GM12878 (cell line): ENCODE measurements around the gene REV1. TPM values are rescaled to one million over a fixed set of nuclear protein-coding genes. Genes with fewer than 3 reads are reported as not detected.

Experiments
- ATAC-seq: fragments of 200-7000 bp; cut with Tn5 transposase; 3 replicates; pipeline ENCODE4 v1.9.1; 2020; ENCODE audit warnings: mild to moderate bottlenecking, moderate library complexity
- BruUV-seq: library from RNA; stranded (reverse); fragments of 400-500 nt; replicated peaks from 2 replicates; lab custom pipeline; 2021; lab: Mats Ljungman, UMichigan
- CTCF ChIA-PET: fragments of 300-600 bp; sonication (Branson Sonifier 250); formaldehyde crosslinking; extraction: SDS; loops from one replicate; lab custom pipeline; 2021; ENCODE audit warnings: inconsistent platforms; lab: Yijun Ruan, JAX
- POLR2A ChIA-PET: fragments of 350-600 bp; formaldehyde crosslinking; extraction: SDS; loops from one replicate; lab custom pipeline; 2021; ENCODE audit warnings: inconsistent platforms; lab: Charles Lee
- RAD21 ChIA-PET: fragments of 300-600 bp; sonication (Branson Sonifier 250); formaldehyde crosslinking; loops from one replicate; lab custom pipeline; 2023; ENCODE audit warnings: antibody characterized with exemption; ENCODE audit not compliant: unreplicated experiment; lab: Charles Lee
- SMC1A ChIA-PET: fragments of 300-600 bp; sonication (Branson Sonifier 250); formaldehyde crosslinking; loops from one replicate; lab custom pipeline; 2023; ENCODE audit not compliant: unreplicated experiment, uncharacterized antibody; lab: Charles Lee
- DNase-seq: peaks from one replicate; pipeline ENCODE4 v3.0.0-alpha.2; 2011; ENCODE audit warnings: low read depth, low spot score
- FAIRE-seq: peaks from 3 replicates; lab custom pipeline; 2011; peaks lifted over from hg19 to GRCh38; lab: Jason Lieb, UNC
- H2AFZ ChIP-seq: 2 replicates; pipeline ENCODE4 v1.6.0; 2011; ENCODE audit warnings: low read depth, low read length, control low read depth; ENCODE audit not compliant: control insufficient read depth
- H3K27ac ChIP-seq: 2 replicates; pipeline ENCODE4 v1.5.1; 2011; ENCODE audit warnings: control low read depth; ENCODE audit not compliant: control insufficient read depth, insufficient read depth
- H3K27me3 ChIP-seq, 2 experiments: replicated peaks in 1 of 2; 2 replicates each; pipeline versions ENCODE4 v1.6.0 to v1.6.1; 2011; ENCODE audit warnings: low read length in 1 of 2; ENCODE audit not compliant: control insufficient read depth in 2 of 2, insufficient read depth in 2 of 2
- H3K36me3 ChIP-seq, 2 experiments: 2 replicates each; pipeline ENCODE4 v1.5.1; 2011; ENCODE audit warnings: low read length in 1 of 2; ENCODE audit not compliant: control insufficient read depth in 2 of 2, insufficient read depth in 2 of 2
- H3K4me1 ChIP-seq: 2 replicates; pipeline ENCODE4 v1.6.1; 2011; ENCODE audit warnings: mild to moderate bottlenecking, low read length, moderate library complexity, mixed read lengths; ENCODE audit not compliant: control insufficient read depth, insufficient read depth
- H3K4me2 ChIP-seq: 2 replicates; pipeline ENCODE4 v1.6.0; 2011; ENCODE audit warnings: control low read depth; ENCODE audit not compliant: control insufficient read depth, insufficient read depth
- H3K4me3 ChIP-seq: fragments of 200-600 bp; sonication (generic); 2 replicates; pipeline ENCODE4 v1.5.1; 2016
- H3K79me2 ChIP-seq: 2 replicates; pipeline ENCODE4 v1.6.0; 2011; ENCODE audit warnings: low read length; ENCODE audit not compliant: control insufficient read depth, insufficient read depth
- H3K9ac ChIP-seq: 2 replicates; pipeline ENCODE4 v1.8.0; 2011; ENCODE audit warnings: low read length, control low read depth, mixed read lengths; ENCODE audit not compliant: control insufficient read depth, insufficient read depth
- H3K9me3 ChIP-seq: replicated peaks from 3 replicates; pipeline ENCODE4 v1.5.1; 2011; ENCODE audit warnings: mild to moderate bottlenecking, low read length; ENCODE audit not compliant: control insufficient read depth, insufficient read depth
- H4K20me1 ChIP-seq: 2 replicates; pipeline ENCODE4 v1.6.0; 2011; ENCODE audit not compliant: control insufficient read depth, insufficient read depth
- CREM ChIP-seq: IDR thresholded peaks from 2 replicates; pipeline ENCODE4 v1.6.1; 2014; ENCODE audit warnings: antibody characterized with exemption, low read depth
- CTCF ChIP-seq, 3 experiments: IDR thresholded peaks in 2 of 3; conservative IDR thresholded peaks in 1 of 3; 2 replicates each; pipeline ENCODE4 v1.5.1; 2011; ENCODE audit warnings: low read depth in 3 of 3, low read length in 3 of 3, mild to moderate bottlenecking in 3 of 3, control low read depth in 2 of 3, moderate library complexity in 2 of 3, inconsistent platforms in 1 of 3, mixed read lengths in 1 of 3; ENCODE audit not compliant: control insufficient read depth in 2 of 3, insufficient read depth in 1 of 3; ENCODE audit errors: extremely low read depth in 1 of 3
- HDAC6 ChIP-seq: fragments of 200-600 bp; sonication (generic); IDR thresholded peaks from one replicate; pipeline ENCODE4 v1.8.0; 2017; ENCODE audit warnings: antibody characterized with exemption; ENCODE audit not compliant: unreplicated experiment
- KLF5 ChIP-seq: fragments of 450-650 bp; IDR thresholded peaks from 2 replicates; pipeline ENCODE4 v1.6.1; 2014; ENCODE audit warnings: mild to moderate bottlenecking; ENCODE audit not compliant: partially characterized antibody
- PKNOX1 ChIP-seq: fragments of 450-650 bp; IDR thresholded peaks from 2 replicates; pipeline ENCODE4 v1.6.1; 2016; ENCODE audit warnings: mild to moderate bottlenecking
- RB1 ChIP-seq: fragments of 450-650 bp; formaldehyde crosslinking; IDR thresholded peaks from 2 replicates; pipeline ENCODE4 v1.6.1; 2017; ENCODE audit warnings: mild to moderate bottlenecking, borderline replicate concordance
- SMC3 ChIP-seq: IDR thresholded peaks from 2 replicates; pipeline ENCODE4 v1.6.1; 2011; ENCODE audit warnings: low read length, improper control_type of control experiment, borderline replicate concordance
- SP1 ChIP-seq: IDR thresholded peaks from one replicate; pipeline ENCODE4 v1.6.1; 2011; ENCODE audit warnings: low read depth, low read length
- SRF ChIP-seq, 2 experiments: IDR thresholded peaks; 2 replicates each; pipeline ENCODE4 v1.6.1; 2011; ENCODE audit warnings: low read depth in 2 of 2, low read length in 2 of 2, mild to moderate bottlenecking in 1 of 2, moderate library complexity in 1 of 2
- WGBS: methylation state at CpG from one replicate; pipeline ENCODE4 v1.1.6; 2016; ENCODE audit warnings: low lambda C conversion rate; ENCODE audit not compliant: insufficient replicate concordance, insufficient coverage; ENCODE audit errors: missing lambda C conversion rate; 5-methylcytosine and 5-hydroxymethylcytosine counted together
- in situ Hi-C: fragments of 300-500 bp; cut with MboI; formaldehyde crosslinking; loops from 9 replicates; pipeline ENCODE4 v1.14.3; 2018; ENCODE audit warnings: mixed read lengths
- intact Hi-C: fragments of 100-400 bp; cut with micrococcal nuclease; formaldehyde crosslinking; loops from one replicate; pipeline ENCODE4 v1.14.2; 2022; ENCODE audit not compliant: unreplicated experiment
- polyA plus RNA-seq, 11 experiments: library from polyadenylated mRNA; depleted of rRNA in 4 of 11; unstranded in 6 of 11; stranded (reverse) in 5 of 11; fragments of >200 nt; fragmentation: Nextera tagmentation in 4 of 11; fragmentation: Illumina TruSeq in 1 of 11; extraction: Ambion mirVana in 4 of 11; extraction: Trizol in 1 of 11; gene quantifications; 1 replicate in 1 of 11; 2 replicates in 10 of 11; pipeline versions ENCODE4 v1.2.1 to v1.2.3, GENCODE V29; 2011 to 2016; ENCODE audit warnings: inconsistent platforms in 2 of 11, missing spikeins in 2 of 11, low read depth in 1 of 11
- total RNA-seq, 4 experiments: library from RNA; depleted of rRNA in 3 of 4; stranded (reverse); fragments of >200 nt in 3 of 4; fragmentation: Illumina TruSeq in 1 of 4; extraction: Trizol in 1 of 4; gene quantifications; 2 replicates each; pipeline versions ENCODE4 v1.2.1 to v1.2.3, GENCODE V29; 2013 to 2021
- TF ChIP-seq, protein P1 (sequence below): IDR thresholded peaks from 2 replicates; pipeline ENCODE4 v1.6.1; 2011; ENCODE audit warnings: mild to moderate bottlenecking, low read depth, low read length, moderate library complexity; ENCODE audit not compliant: insufficient replicate concordance

Gene REV1
- total and polyA plus RNA-seq, 10 of the 15 experiments (the other 5 are each of a cell fraction or from before 2014, with no cell fraction given): 11.3 to 46.8 (median 29.0) TPM

DNA sequence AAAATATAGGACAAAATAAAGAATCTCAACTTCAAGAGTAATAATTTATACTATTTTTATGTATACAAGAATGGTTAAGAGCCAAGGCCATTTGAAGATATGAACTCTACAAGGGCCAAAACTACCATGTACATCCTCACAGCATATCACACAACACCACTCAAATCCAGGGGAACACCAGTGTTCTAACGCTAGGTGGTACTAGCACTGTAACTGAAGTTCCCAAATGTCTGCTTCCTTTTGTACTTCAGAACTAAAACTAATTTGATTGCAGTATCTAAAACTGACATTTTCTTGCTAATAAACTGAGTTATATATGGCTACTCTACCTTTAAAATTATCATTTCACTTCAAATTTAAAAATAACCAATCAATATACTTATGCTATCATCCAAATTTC is 47.0 kb downstream of the REV1 start:
- Histone ChIP-seq H3K4me2 (no peak overlapping the region), H3K4me1 (peaks cover 3% of the 10 kb centered on the region; the same call in 1 of the 2 replicates), H4K20me1 (no peaks in the 10 kb centered on the region), H3K27me3 (no peaks in the 10 kb centered on the region), H2AFZ (no peak overlapping the region), H3K79me2 (no peaks in the 10 kb centered on the region; the same call in 1 of the 2 replicates), H3K4me3 (no peak overlapping the region), H3K9ac (no peak overlapping the region), H3K36me3 (peaks cover 4 to 18% of the 10 kb centered on the region in 2 experiments), H3K27ac (no peak overlapping the region), H3K9me3 (no peaks in the 10 kb centered on the region)
- ATAC-seq (peak; percentile 86), DNase-seq (no peak), FAIRE-seq (no peak)
- BruUV-seq: no TSS peak
- ChIA-PET SMC1A (interaction anchor here (1.0 to 1.7 kb wide), 6 partner anchors 9 to 45 kb away, joined by 3 to 5 read pairs (median 4); no protein-coding TSS in a partner anchor), POLR2A (no interaction called here), RAD21 (interaction anchor here (1.5 kb wide), 1 partner anchor 9 kb away, joined by 3 read pairs; no protein-coding TSS in a partner anchor), CTCF (interaction anchor here (0.8 to 2.7 kb wide), 4 partner anchors 19 to 116 kb away, joined by 4 to 18 read pairs (median 4); partner anchors contain the start of gene REV1)
- WGBS: 96% methylated on average over 1 of the region's 1 CpG
- intact Hi-C loops (loop anchor here (2.0 kb wide), 1 partner anchor 48 kb away; the partner anchor contains the start of gene REV1), in situ Hi-C loops (no loop called here)
- no peak for TF ChIP-seq SRF (IDR thresholded peaks at IDR 0.05; ENCODE audit: low read depth in 2 of 2, low read length in 2 of 2)
- TF ChIP-seq, protein P1, sequence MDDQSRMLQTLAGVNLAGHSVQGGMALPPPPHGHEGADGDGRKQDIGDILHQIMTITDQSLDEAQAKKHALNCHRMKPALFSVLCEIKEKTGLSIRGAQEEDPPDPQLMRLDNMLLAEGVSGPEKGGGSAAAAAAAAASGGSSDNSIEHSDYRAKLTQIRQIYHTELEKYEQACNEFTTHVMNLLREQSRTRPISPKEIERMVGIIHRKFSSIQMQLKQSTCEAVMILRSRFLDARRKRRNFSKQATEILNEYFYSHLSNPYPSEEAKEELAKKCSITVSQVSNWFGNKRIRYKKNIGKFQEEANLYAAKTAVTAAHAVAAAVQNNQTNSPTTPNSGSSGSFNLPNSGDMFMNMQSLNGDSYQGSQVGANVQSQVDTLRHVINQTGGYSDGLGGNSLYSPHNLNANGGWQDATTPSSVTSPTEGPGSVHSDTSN: no peak
- TF ChIP-seq PKNOX1: no peak
- TF ChIP-seq RB1: no peak
- no peak for TF ChIP-seq CREM
- TF ChIP-seq SMC3: peak; percentile 36; the same call in 1 of the 2 replicates
- no peak for TF ChIP-seq KLF5
- no peak for TF ChIP-seq SP1
- TF ChIP-seq HDAC6: no peak
- peak in 2 of 3 experiments; percentile 18 to 40; a peak in 2 of 6 replicates for TF ChIP-seq CTCF (IDR thresholded peaks at IDR 0.05 in 2 of 3, conservative IDR thresholded peaks at IDR 0.05 in 1 of 3; ENCODE audit: control insufficient read depth in 2 of 3, extremely low read depth in 1 of 3, insufficient read depth in 1 of 3, low read depth in 3 of 3, low read length in 3 of 3)
